ENCODE results near the gene LSG1. TPM values are rescaled to one million over a fixed set of nuclear protein-coding genes. Genes with fewer than 3 reads are reported as not detected.
A peak's percentile ranks its signal among the peaks of the same experiment; 100 is the strongest.

The LSG1 gene
- total and polyA plus RNA-seq, 2 experiments from 2014 or later, result 26.9 to 36.5 TPM

DNA sequence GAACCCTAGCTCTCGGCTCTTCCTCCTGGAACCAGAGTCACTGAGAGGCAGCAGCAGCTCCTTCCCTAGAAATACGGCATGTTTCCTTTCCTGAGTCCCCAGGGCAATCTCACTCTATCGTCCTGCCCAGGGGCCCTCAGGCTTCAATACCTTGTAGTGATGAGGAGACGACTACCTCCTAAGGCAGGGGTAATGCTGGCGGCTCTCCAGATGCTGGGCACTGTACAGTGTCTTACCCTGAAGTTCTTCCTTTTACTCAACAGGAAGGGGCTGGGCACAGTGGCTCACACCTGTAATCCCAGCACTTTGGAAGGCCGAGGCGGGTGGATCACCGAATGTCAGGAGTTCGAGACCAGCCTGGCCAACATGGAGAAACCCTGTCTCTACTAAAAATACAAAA is 52.2 kb downstream of the LSG1 start:
- Histone ChIP-seq H3K36me3 (ENCODE audit: low read depth) (0 out of 2 replicates have a peak, but pooled peaks cover 3% of the 10 kb centered on the region), H3K4me1 (ENCODE audit: insufficient read depth) (no peaks in the 10 kb centered on the region), H3K4me3 (no peak overlapping the region), H3K9ac (no peak overlapping the region), H3F3A (ENCODE audit: insufficient read depth) (no peaks in the 10 kb centered on the region), H2AFZ (no peak overlapping the region), H3K9me2 (ENCODE audit: insufficient read depth) (no peaks in the 10 kb centered on the region), H3K9me3 (ENCODE audit: low read depth) (no peaks in the 10 kb centered on the region), H3K4me2 (ENCODE audit: unreplicated experiment) (no peak overlapping the region), H3K79me2 (ENCODE audit: insufficient read depth) (no peaks in the 10 kb centered on the region), H3K27ac (no peak overlapping the region), H3K27me3 (replicated peaks; ENCODE audit: insufficient read depth) (no peaks in the 10 kb centered on the region), H4K20me1 (ENCODE audit: insufficient read depth) (no peaks in the 10 kb centered on the region)
- TF ChIP-seq EZH2phosphoT487 (IDR thresholded peaks at IDR 0.05; ENCODE audit: insufficient read depth, low read depth) (no peak), EZH2 (IDR thresholded peaks at IDR 0.05; ENCODE audit: insufficient read depth, poor library complexity, severe bottlenecking) (no peak)
- no peak for DNase-seq
- 93 to 98% methylated on average over 9 of the region's 9 CpGs for WGBS, 2 experiments (ENCODE audit: low coverage in 1 of 2, low lambda C conversion rate in 2 of 2, missing lambda C conversion rate in 2 of 2)
- in situ Hi-C loops (cut with MboI), result no loop called here

DNA sequence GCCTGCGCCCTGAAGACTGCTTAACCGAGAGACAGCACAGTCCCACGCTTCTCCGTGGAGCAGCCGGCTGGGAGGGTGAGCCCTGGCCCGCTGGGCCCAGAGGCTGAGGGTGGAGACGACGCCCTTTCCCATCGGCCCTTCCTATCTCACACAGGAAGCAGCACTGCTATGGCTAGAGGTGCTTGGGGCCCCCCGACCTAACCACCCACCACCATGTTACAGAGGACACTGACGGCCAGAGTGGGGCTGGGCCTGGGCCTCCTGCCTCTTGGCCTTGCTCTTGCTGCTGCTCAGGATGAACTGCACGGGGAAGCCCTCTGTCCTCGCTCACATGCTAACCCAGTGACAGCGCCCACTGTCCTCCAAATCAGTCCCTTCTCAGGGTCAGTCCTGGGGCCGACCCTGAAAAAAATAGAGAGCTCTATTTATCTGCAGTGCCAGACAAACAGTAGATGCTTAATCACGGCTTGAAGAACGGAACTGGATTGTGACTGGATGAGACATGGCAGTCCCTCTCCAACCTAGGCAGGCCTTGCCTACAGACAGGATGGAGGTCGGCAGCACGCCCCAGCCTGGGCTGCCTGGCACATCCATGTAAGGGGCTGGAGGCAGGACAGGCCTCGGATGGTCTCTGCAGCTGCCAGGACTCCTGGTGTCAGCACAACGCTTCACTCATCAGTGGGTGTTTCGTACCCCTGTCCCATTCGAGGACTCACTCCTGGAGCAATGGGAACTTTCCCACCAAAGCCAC is 53.0 kb downstream of the LSG1 start:
- no peaks in the 10 kb centered on the region for H3K27me3 ChIP-seq (replicated peaks; ENCODE audit: insufficient read depth)
- H3F3A ChIP-seq (ENCODE audit: insufficient read depth), result no peaks in the 10 kb centered on the region
- no peaks in the 10 kb centered on the region for H4K20me1 ChIP-seq (ENCODE audit: insufficient read depth)
- in situ Hi-C loops (cut with MboI), result no loop called here
- no peak overlapping the region for H3K4me3 ChIP-seq
- no peak overlapping the region for H3K4me2 ChIP-seq (ENCODE audit: unreplicated experiment)
- H3K9me2 ChIP-seq (ENCODE audit: insufficient read depth), result no peaks in the 10 kb centered on the region
- no peak overlapping the region for H2AFZ ChIP-seq
- H3K9ac ChIP-seq, result no peak overlapping the region
- no peak overlapping the region for H3K27ac ChIP-seq
- H3K36me3 ChIP-seq (ENCODE audit: low read depth), result 0 out of 2 replicates have a peak, but pooled peaks cover 3% of the 10 kb centered on the region
- DNase-seq, result no peak
- no peaks in the 10 kb centered on the region for H3K4me1 ChIP-seq (ENCODE audit: insufficient read depth)
- no peak for TF ChIP-seq EZH2 (IDR thresholded peaks at IDR 0.05; ENCODE audit: insufficient read depth, poor library complexity, severe bottlenecking)
- TF ChIP-seq EZH2phosphoT487 (IDR thresholded peaks at IDR 0.05; ENCODE audit: insufficient read depth, low read depth), result no peak
- WGBS, 2 experiments (ENCODE audit: low coverage in 1 of 2, low lambda C conversion rate in 2 of 2, missing lambda C conversion rate in 2 of 2), result 83 to 87% methylated on average over 22 to 23 of the region's 23 CpGs
- no peaks in the 10 kb centered on the region for H3K9me3 ChIP-seq (ENCODE audit: low read depth)
- no peaks in the 10 kb centered on the region for H3K79me2 ChIP-seq (ENCODE audit: insufficient read depth)

DNA sequence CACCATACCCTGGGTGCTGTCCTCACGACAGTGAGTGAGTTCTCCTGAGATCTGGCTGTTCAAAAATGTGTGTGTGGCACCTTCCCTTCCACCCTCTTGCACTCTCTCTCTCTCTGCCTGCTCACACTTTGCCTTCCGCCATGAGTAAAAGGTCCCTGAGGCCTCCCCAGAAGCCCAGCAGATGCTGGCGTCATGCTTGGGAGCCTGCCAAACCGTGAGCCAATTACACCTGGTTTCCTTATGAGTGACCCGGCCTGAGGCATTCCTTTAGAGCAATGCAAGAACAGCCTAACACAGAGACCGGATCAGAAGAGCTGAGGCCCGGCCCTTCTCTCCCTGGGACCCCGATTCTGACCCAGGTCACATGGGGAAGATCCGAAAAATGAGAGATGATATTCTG is 54.2 kb downstream of the LSG1 start:
- H3K4me3 ChIP-seq, result no peak overlapping the region

DNA sequence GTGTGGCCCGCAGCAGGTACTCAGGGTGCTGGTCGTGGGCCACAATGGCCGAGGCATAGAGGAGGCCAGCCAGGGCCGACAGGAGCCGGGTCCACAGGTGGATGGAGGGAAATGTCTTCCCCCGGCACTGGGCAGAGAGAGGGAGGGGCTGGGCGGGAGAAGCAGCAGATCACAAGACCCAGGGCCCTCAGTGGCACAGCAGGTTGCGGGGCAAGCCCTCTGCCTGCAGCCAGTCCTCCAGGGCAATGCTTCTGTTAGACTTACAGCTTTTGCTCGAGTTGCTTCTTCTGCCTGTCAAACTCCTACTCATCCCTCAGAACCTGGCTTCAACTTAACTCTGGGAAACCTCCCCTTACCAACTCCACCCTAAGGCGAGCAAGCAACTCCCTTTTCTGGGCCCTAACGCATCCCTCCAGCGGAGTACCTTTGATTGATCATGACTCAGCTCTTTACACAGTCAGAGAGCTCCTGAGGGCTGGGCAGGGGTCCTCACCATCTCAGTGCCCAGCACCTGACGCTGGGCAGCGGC is 54.8 kb downstream of the LSG1 start:
- H2AFZ ChIP-seq, result no peak overlapping the region
- H3K36me3 ChIP-seq (ENCODE audit: low read depth), result 0 out of 2 replicates have a peak, but pooled peaks cover 3% of the 10 kb centered on the region
- no peaks in the 10 kb centered on the region for H3K27me3 ChIP-seq (replicated peaks; ENCODE audit: insufficient read depth)
- TF ChIP-seq EZH2 (IDR thresholded peaks at IDR 0.05; ENCODE audit: insufficient read depth, poor library complexity, severe bottlenecking) (no peak), EZH2phosphoT487 (IDR thresholded peaks at IDR 0.05; ENCODE audit: insufficient read depth, low read depth) (no peak)
- H3K27ac ChIP-seq, result no peak overlapping the region
- H3K9ac ChIP-seq, result no peak overlapping the region
- no peak overlapping the region for H3K4me2 ChIP-seq (ENCODE audit: unreplicated experiment)
- no peak for DNase-seq
- no peak overlapping the region for H3K4me3 ChIP-seq
- WGBS, 2 experiments (ENCODE audit: low coverage in 1 of 2, low lambda C conversion rate in 2 of 2, missing lambda C conversion rate in 2 of 2), result 92 to 93% methylated on average over 12 to 14 of the region's 14 CpGs
- in situ Hi-C loops (cut with MboI), result no loop called here
- no peaks in the 10 kb centered on the region for H3K9me2 ChIP-seq (ENCODE audit: insufficient read depth)
- no peaks in the 10 kb centered on the region for H3K9me3 ChIP-seq (ENCODE audit: low read depth)
- H4K20me1 ChIP-seq (ENCODE audit: insufficient read depth), result no peaks in the 10 kb centered on the region
- H3K79me2 ChIP-seq (ENCODE audit: insufficient read depth), result no peaks in the 10 kb centered on the region
- no peaks in the 10 kb centered on the region for H3K4me1 ChIP-seq (ENCODE audit: insufficient read depth)
- no peaks in the 10 kb centered on the region for H3F3A ChIP-seq (ENCODE audit: insufficient read depth)

More for the DNA sequence above, 54.2 kb downstream of the LSG1 start:
- Histone ChIP-seq H3K9me2 (ENCODE audit: insufficient read depth) (no peaks in the 10 kb centered on the region), H4K20me1 (ENCODE audit: insufficient read depth) (no peaks in the 10 kb centered on the region), H3F3A (ENCODE audit: insufficient read depth) (no peaks in the 10 kb centered on the region), H3K4me2 (ENCODE audit: unreplicated experiment) (no peak overlapping the region), H3K27me3 (replicated peaks; ENCODE audit: insufficient read depth) (no peaks in the 10 kb centered on the region), H2AFZ (no peak overlapping the region), H3K79me2 (ENCODE audit: insufficient read depth) (no peaks in the 10 kb centered on the region), H3K36me3 (ENCODE audit: low read depth) (0 out of 2 replicates have a peak, but pooled peaks cover 3% of the 10 kb centered on the region), H3K4me1 (ENCODE audit: insufficient read depth) (no peaks in the 10 kb centered on the region), H3K9me3 (ENCODE audit: low read depth) (no peaks in the 10 kb centered on the region), H3K27ac (no peak overlapping the region), H3K9ac (no peak overlapping the region)
- in situ Hi-C loops (cut with MboI), result no loop called here
- TF ChIP-seq EZH2phosphoT487 (IDR thresholded peaks at IDR 0.05; ENCODE audit: insufficient read depth, low read depth) (no peak), EZH2 (IDR thresholded peaks at IDR 0.05; ENCODE audit: insufficient read depth, poor library complexity, severe bottlenecking) (no peak)
- WGBS, 2 experiments (ENCODE audit: low coverage in 1 of 2, low lambda C conversion rate in 2 of 2, missing lambda C conversion rate in 2 of 2), result 90 to 94% methylated on average over 9 of the region's 9 CpGs
- peak; percentile 9 for DNase-seq

Data from GM23248 (cell line).